Mesendoderm (in vitro differentiated cells): ENCODE results near the gene MELK.

ENCODE experiments used
- DNase-seq: peaks from one replicate; pipeline ENCODE4 v3.0.0; 2013
- H2AK5ac ChIP-seq: 2 replicates; pipeline ENCODE4 v1.6.1; 2013; ENCODE audit warnings: low read length, inconsistent platforms
- H2BK120ac ChIP-seq: 2 replicates; pipeline ENCODE4 v1.6.1; 2013; ENCODE audit warnings: low read depth, mild to moderate bottlenecking, low read length, moderate library complexity, mixed read lengths
- H2BK15ac ChIP-seq: replicated peaks from 2 replicates; pipeline ENCODE4 v1.6.1; 2013; ENCODE audit warnings: low read depth, mild to moderate bottlenecking, moderate library complexity
- H2BK5ac ChIP-seq: 2 replicates; pipeline ENCODE4 v1.6.1; 2013; ENCODE audit warnings: low read length, inconsistent platforms
- H3K18ac ChIP-seq: 2 replicates; pipeline ENCODE4 v1.6.1; 2013; ENCODE audit warnings: mild to moderate bottlenecking, low read length, mixed read lengths
- H3K23ac ChIP-seq: one replicate; pipeline ENCODE4 v1.6.1; 2013; ENCODE audit warnings: low read length
- H3K27ac ChIP-seq: 2 replicates; pipeline ENCODE4 v1.5.1; 2013; ENCODE audit warnings: low read depth, mild to moderate bottlenecking, inconsistent platforms, low read length, moderate library complexity
- H3K27me3 ChIP-seq: 2 replicates; pipeline ENCODE4 v1.6.1; 2013; ENCODE audit warnings: low read length, control low read depth, mild to moderate bottlenecking, inconsistent platforms; ENCODE audit not compliant: insufficient read depth, poor library complexity
- H3K36me3 ChIP-seq: 2 replicates; pipeline ENCODE4 v1.6.1; 2013; ENCODE audit warnings: low read length, inconsistent platforms; ENCODE audit not compliant: control insufficient read depth, insufficient read depth
- H3K4ac ChIP-seq: one replicate; pipeline ENCODE4 v1.6.1; 2013; ENCODE audit warnings: low read depth, mild to moderate bottlenecking, low read length, moderate library complexity
- H3K4me1 ChIP-seq: 2 replicates; pipeline ENCODE4 v1.6.1; 2013; ENCODE audit warnings: low read depth, low read length, inconsistent platforms; ENCODE audit not compliant: control insufficient read depth
- H3K4me2 ChIP-seq: 2 replicates; pipeline ENCODE4 v1.6.1; 2013; ENCODE audit warnings: low read length
- H3K4me3 ChIP-seq: 2 replicates; pipeline ENCODE4 v1.5.1; 2013; ENCODE audit warnings: mild to moderate bottlenecking, low read length
- H3K56ac ChIP-seq: one replicate; pipeline ENCODE4 v1.6.1; 2013; ENCODE audit warnings: low read length
- H3K79me1 ChIP-seq: 2 replicates; pipeline ENCODE4 v1.6.1; 2013; ENCODE audit warnings: low read length, inconsistent platforms
- H3K79me2 ChIP-seq: 2 replicates; pipeline ENCODE4 v1.6.1; 2013; ENCODE audit warnings: mild to moderate bottlenecking, low read length; ENCODE audit not compliant: control insufficient read depth, insufficient read depth
- H3K9ac ChIP-seq: 2 replicates; pipeline ENCODE4 v1.6.1; 2013; ENCODE audit warnings: low read length, inconsistent platforms
- H4K5ac ChIP-seq: one replicate; pipeline ENCODE4 v1.6.1; 2013; ENCODE audit warnings: low read length
- H4K8ac ChIP-seq: one replicate; pipeline ENCODE4 v1.6.1; 2013; ENCODE audit warnings: low read depth, mild to moderate bottlenecking, control low read depth, low read length, moderate library complexity
- WGBS: extraction: QIAGEN DNeasy Blood & Tissue Kit; methylation state at CpG from one replicate; pipeline ENCODE4 v1.1.7; 2013; ENCODE audit warnings: low lambda C conversion rate, missing lambda C conversion rate; ENCODE audit not compliant: insufficient coverage; ENCODE audit errors: extremely low coverage; 5-methylcytosine and 5-hydroxymethylcytosine counted together

Gene MELK

DNA sequence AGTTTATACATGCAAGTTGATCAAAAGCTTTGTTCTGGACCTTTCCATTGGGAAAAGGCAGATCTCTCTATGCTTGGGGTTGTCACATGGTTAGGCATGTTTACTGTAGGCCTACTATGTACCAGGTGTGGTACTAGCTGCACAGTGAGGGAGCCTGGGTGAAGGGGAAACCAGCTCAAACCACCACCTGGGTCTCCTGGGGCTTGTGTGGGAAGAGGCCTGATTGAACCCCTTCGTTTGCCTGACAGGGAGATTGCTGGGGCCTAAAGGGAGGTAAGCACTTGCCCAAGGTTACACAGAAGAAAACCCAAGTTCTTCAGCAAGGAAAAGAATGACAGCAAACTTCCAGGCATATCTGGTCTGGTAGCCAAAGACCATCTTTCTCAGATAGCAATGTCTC, 145.9 kb downstream of the MELK start:
- Histone ChIP-seq H3K4me3 (no peak overlapping the region), H3K4ac (no peak overlapping the region), H2BK120ac (no peak overlapping the region), H3K79me1 (no peaks in the 10 kb centered on the region), H2AK5ac (no peak overlapping the region), H3K18ac (no peak overlapping the region), H4K8ac (no peak overlapping the region), H4K5ac (no peak overlapping the region), H3K4me2 (no peak overlapping the region), H3K23ac (no peak overlapping the region), H3K27ac (no peak overlapping the region), H3K4me1 (no peaks in the 10 kb centered on the region), H2BK15ac (no peak overlapping the region), H2BK5ac (no peak overlapping the region), H3K79me2 (no peaks in the 10 kb centered on the region), H3K36me3 (no peaks in the 10 kb centered on the region), H3K56ac (no peak overlapping the region), H3K9ac (no peak overlapping the region), H3K27me3 (no peaks in the 10 kb centered on the region)
- WGBS = no CpG with 5 or more reads among the region's 1 CpG
- no peak for DNase-seq

DNA sequence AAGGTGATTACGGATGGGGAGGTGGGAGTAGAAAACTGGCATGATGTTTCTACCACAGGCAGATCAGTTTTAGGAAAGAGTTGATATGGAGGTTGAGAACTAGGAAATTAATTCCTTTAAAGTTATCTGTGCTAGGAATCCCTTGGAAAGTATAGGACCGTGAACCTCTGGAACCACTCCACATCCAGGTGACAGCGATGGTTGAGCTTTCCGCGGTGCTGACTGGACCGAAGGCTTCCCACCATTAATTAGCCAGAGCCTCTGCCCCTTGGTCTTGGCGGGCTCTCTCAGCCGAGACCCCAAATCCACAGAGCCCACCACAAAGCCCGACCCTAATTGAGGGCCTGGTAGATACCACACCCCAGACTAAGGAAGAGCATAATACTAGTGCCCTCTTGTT, 147.3 kb downstream of the MELK start:
- WGBS = no CpG with 5 or more reads among the region's 9 CpGs
- no peaks in the 10 kb centered on the region for H3K4me1 ChIP-seq
- no peak overlapping the region for H2AK5ac ChIP-seq
- no peaks in the 10 kb centered on the region for H3K79me1 ChIP-seq
- H3K36me3 ChIP-seq = no peaks in the 10 kb centered on the region
- H4K5ac ChIP-seq = no peak overlapping the region
- H3K27ac ChIP-seq = no peak overlapping the region
- DNase-seq = no peak
- no peak overlapping the region for H3K4me2 ChIP-seq
- no peak overlapping the region for H2BK5ac ChIP-seq
- H3K27me3 ChIP-seq = no peaks in the 10 kb centered on the region
- no peak overlapping the region for H2BK120ac ChIP-seq
- H3K9ac ChIP-seq = no peak overlapping the region
- H3K4me3 ChIP-seq = no peak overlapping the region
- no peak overlapping the region for H2BK15ac ChIP-seq
- H3K79me2 ChIP-seq = no peaks in the 10 kb centered on the region
- H3K4ac ChIP-seq = no peak overlapping the region
- no peak overlapping the region for H3K56ac ChIP-seq
- no peak overlapping the region for H4K8ac ChIP-seq
- H3K18ac ChIP-seq = no peak overlapping the region
- no peak overlapping the region for H3K23ac ChIP-seq

DNA sequence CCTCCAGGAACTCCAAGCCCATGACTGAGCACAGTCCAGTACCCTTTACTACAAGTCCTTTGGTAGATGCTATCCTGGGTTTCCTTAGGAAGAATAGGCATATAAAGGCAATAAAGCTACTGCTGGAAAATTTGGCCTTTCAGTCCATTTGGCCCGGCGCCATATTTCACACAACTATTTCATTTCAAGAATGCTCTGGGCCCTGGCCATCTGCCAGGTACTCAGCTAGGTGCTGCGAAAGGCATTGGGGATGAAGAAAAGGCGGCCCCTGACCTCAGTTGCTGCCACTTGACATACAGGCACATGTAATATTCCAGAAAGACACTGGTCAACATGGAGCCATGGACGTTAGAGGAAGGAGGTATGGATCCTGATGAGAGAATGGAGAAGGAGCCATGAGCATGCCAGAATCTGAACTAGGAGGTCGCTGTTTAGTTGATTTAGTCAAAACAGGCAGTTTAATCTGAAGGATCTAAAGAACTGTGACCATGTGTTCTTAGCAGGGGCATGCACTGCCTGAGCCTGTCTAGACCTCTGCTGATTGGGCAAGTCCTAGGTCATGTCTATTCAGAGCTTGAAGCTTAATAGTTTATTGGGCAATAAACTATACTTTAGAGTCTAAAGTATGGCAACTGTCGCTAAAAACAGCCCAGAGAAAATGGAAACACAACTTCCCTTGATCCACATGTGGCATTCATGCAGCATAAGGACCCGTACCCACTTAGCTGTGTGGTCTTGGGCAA, 149.3 kb downstream of the MELK start:
- Histone ChIP-seq H3K4me3 (no peak overlapping the region), H3K27ac (no peak overlapping the region), H3K56ac (no peak overlapping the region), H3K23ac (no peak overlapping the region), H3K18ac (no peak overlapping the region), H3K27me3 (no peaks in the 10 kb centered on the region), H4K5ac (no peak overlapping the region), H3K79me2 (no peaks in the 10 kb centered on the region), H2AK5ac (no peak overlapping the region), H4K8ac (no peak overlapping the region), H3K4ac (no peak overlapping the region), H2BK5ac (no peak overlapping the region), H3K4me1 (peaks cover 2% of the 10 kb centered on the region), H3K4me2 (no peak overlapping the region), H3K79me1 (no peaks in the 10 kb centered on the region), H2BK15ac (no peak overlapping the region), H3K9ac (no peak overlapping the region), H2BK120ac (no peak overlapping the region), H3K36me3 (no peaks in the 10 kb centered on the region)
- no CpG with 5 or more reads among the region's 8 CpGs for WGBS
- no peak for DNase-seq

DNA sequence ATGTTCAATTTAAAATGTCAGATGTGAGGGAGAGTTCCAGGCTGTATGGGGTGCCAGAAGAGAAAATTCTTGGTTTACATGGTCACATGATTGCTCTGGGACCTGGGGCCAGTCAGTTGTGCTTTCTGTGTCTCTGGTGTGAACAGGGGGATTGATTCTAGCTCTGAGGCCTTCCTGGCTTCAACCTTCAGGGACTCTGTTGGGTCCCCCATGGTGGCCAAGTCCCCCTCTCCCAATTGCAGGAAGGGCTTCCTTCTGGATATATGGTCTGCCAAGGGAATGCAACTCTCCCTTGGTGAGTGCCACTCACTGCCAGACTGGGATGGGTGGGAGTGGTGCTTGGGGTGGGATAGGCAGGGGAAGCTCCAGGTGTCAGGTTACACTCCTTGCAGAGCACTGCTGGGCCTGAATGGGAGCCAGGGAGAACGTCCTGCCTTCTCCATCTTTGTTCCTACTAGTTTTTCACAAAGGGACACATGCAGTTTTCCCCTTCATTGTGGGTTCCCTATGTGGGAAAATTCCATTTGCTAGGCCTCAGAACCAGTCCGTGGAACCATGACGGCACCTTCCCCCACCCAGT, 153.2 kb downstream of the MELK start:
- Histone ChIP-seq H2BK5ac (no peak overlapping the region), H3K9ac (no peak overlapping the region), H4K8ac (no peak overlapping the region), H3K4me1 (peaks cover 2% of the 10 kb centered on the region), H3K79me1 (no peaks in the 10 kb centered on the region), H2AK5ac (no peak overlapping the region), H4K5ac (peak overlapping the region; percentile 5), H3K23ac (no peak overlapping the region), H3K4ac (no peak overlapping the region), H3K18ac (peak overlapping the region; percentile 5), H3K79me2 (no peaks in the 10 kb centered on the region), H3K4me2 (no peak overlapping the region), H2BK120ac (peak overlapping the region; percentile 10), H3K36me3 (no peaks in the 10 kb centered on the region), H3K56ac (peak overlapping the region; percentile 54), H2BK15ac (no peak overlapping the region), H3K27me3 (no peaks in the 10 kb centered on the region), H3K4me3 (no peak overlapping the region), H3K27ac (no peak overlapping the region)
- no CpG with 5 or more reads among the region's 3 CpGs for WGBS
- peak; percentile 61 for DNase-seq
